Ovary (tissue), 9 donors: ENCODE data around the gene TYSND1. TPM values are rescaled to one million over a fixed set of nuclear protein-coding genes. Genes with fewer than 3 reads are reported as not detected.

Experiments used
- DNase-seq, 5 donors: peaks; one replicate each; pipeline ENCODE4 v3.0.0-alpha.2; 2019 to 2020
- H3K27ac ChIP-seq, 2 donors: fragments of 200-600 bp; one replicate each; pipeline versions ENCODE4 v1.5.1 to v1.8.0; 2019 to 2022
- H3K27me3 ChIP-seq: fragments of 200-600 bp; one replicate; pipeline ENCODE4 v1.8.0; 2022
- H3K36me3 ChIP-seq: fragments of 200-600 bp; sonication (generic); one replicate; pipeline ENCODE4 v1.5.1; 2019
- H3K4me1 ChIP-seq: one replicate; pipeline ENCODE4 v1.8.1; 2013; ENCODE audit warnings: mild to moderate bottlenecking, moderate library complexity; ENCODE audit not compliant: insufficient read depth
- H3K4me3 ChIP-seq: fragments of 200-600 bp; sonication (generic); one replicate; pipeline ENCODE4 v1.5.1; 2017
- H3K9me3 ChIP-seq, 2 donors: fragments of 200-600 bp in 1 of 2; sonication (generic) in 1 of 2; one replicate each; pipeline versions ENCODE4 v1.5.1 to v1.8.1; 2013 to 2019; ENCODE audit warnings: mild to moderate bottlenecking in 1 of 2, moderate library complexity in 1 of 2
- EP300 ChIP-seq: sonication (generic); formaldehyde crosslinking; IDR thresholded peaks from one replicate; pipeline ENCODE4 v1.6.1; 2017; ENCODE audit warnings: antibody characterized with exemption
- POLR2A ChIP-seq: fragments of 450-650 bp; IDR thresholded peaks from one replicate; pipeline ENCODE4 v1.6.1; 2017; ENCODE audit warnings: antibody characterized with exemption, mild to moderate bottlenecking, moderate library complexity
- WGBS, 3 donors: extraction: QIAGEN DNeasy Blood & Tissue Kit in 1 of 3; methylation state at CpG; one replicate each; pipeline versions ENCODE4 v1.1.5 to v1.1.7; 2013 to 2017; 5-methylcytosine and 5-hydroxymethylcytosine counted together
- intact Hi-C, 4 donors: fragments of 100-400 bp; cut with DNase I; formaldehyde crosslinking; loops; one replicate each; pipeline versions ENCODE4 v1.11.0 to v1.15.1; 2022 to 2023
- polyA plus RNA-seq, 2 donors: library from polyadenylated mRNA; stranded (reverse); fragments of 200-250 nt in 1 of 2; fragments of 350-450 nt in 1 of 2; fragmentation: Illumina TruSeq in 1 of 2; extraction: RNeasy Lipid Tissue Mini Kit (QIAGEN cat#74804) in 1 of 2; gene quantifications; one replicate each; pipeline ENCODE4 v1.2.3, GENCODE V29; 2013 to 2014
- total RNA-seq, 7 donors: library from RNA; depleted of rRNA in 2 of 7; stranded (reverse); fragments of >200 nt in 2 of 7; fragmentation: NEBNext Ultra II Directional in 3 of 7; extraction: Animal tissue kit (Norgen Biotek cat#: 25700) in 3 of 7; gene quantifications; one replicate each; pipeline versions ENCODE4 v1.1.0 to v1.2.4, GENCODE V29; 2016 to 2023
- TF ChIP-seq, protein P1 (sequence below), 3 donors: fragments of 450-650 bp in 2 of 3; fragments of 200-600 bp in 1 of 3; IDR thresholded peaks; one replicate each; pipeline versions ENCODE4 v1.5.1 to v1.8.0; 2016 to 2022; ENCODE audit warnings: antibody characterized with exemption in 3 of 3, mild to moderate bottlenecking in 1 of 3
- donor health status: DM: no; HTN: no; CAD: no; lungs with moderate emphysema.
- donor health status: DM: no; HTN: no; CAD: no.
- donor health status: Bipolar disorder and iron deficiency.
- donor health status: DM: yes; HTN: yes; CAD: no.
- donor health status: DM: no; HTN: no; CAD: no.
- donor health status: DM: yes; HTN: yes; CAD: no.

Gene TYSND1
- total and polyA plus RNA-seq, 9 donors, result 3.5 to 12.4 (median 11.9) TPM

- TF ChIP-seq, protein P1, sequence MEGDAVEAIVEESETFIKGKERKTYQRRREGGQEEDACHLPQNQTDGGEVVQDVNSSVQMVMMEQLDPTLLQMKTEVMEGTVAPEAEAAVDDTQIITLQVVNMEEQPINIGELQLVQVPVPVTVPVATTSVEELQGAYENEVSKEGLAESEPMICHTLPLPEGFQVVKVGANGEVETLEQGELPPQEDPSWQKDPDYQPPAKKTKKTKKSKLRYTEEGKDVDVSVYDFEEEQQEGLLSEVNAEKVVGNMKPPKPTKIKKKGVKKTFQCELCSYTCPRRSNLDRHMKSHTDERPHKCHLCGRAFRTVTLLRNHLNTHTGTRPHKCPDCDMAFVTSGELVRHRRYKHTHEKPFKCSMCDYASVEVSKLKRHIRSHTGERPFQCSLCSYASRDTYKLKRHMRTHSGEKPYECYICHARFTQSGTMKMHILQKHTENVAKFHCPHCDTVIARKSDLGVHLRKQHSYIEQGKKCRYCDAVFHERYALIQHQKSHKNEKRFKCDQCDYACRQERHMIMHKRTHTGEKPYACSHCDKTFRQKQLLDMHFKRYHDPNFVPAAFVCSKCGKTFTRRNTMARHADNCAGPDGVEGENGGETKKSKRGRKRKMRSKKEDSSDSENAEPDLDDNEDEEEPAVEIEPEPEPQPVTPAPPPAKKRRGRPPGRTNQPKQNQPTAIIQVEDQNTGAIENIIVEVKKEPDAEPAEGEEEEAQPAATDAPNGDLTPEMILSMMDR (IDR thresholded peaks at IDR 0.05), result no peak
- no peak for TF ChIP-seq POLR2A
- no peak for TF ChIP-seq EP300
- DNase-seq, result no peak
- no peak overlapping the region for H3K4me3 ChIP-seq
- WGBS, 3 donors, result 92 to 96% (median 93%) methylated on average over 9 of the region's 9 CpGs
- intact Hi-C loops, result no loop called here
- no peak overlapping the region for H3K27ac ChIP-seq
- no peaks in the 10 kb centered on the region for H3K36me3 ChIP-seq
- H3K9me3 ChIP-seq, result no peaks in the 10 kb centered on the region
- H3K4me1 ChIP-seq, result no peaks in the 10 kb centered on the region
- no peaks in the 10 kb centered on the region for H3K27me3 ChIP-seq
These were observed 53.1 kb downstream of the TYSND1 start for GRCh38 chr10:70093335-70093944.

DNA sequence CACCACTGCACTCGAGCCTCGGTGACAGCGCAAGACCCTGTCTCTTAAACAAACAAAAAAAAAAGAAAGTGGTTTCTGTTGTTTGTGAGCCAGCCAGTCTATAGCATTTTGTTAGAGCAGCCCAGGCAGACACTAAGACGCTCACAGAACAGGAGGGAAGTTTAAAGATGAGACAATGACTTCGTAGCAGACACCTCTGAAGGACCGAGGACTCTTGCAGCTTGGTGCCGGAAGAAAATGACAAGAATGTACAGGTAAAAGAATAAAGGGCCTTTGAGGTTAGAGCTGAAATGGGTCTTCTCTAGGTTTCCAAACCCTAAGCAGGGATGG lies 54.1 kb downstream of the TYSND1 start:
- WGBS, 3 donors, result 94 to 96% (median 95%) methylated on average over 7 of the region's 7 CpGs
- Histone ChIP-seq H3K27me3 (no peaks in the 10 kb centered on the region), H3K4me1 (no peaks in the 10 kb centered on the region), H3K27ac (no peak overlapping the region), H3K9me3 (no peaks in the 10 kb centered on the region), H3K36me3 (no peaks in the 10 kb centered on the region), H3K4me3 (no peak overlapping the region)
- intact Hi-C loops, result no loop called here
- no peak for DNase-seq
- TF ChIP-seq, protein P1 (IDR thresholded peaks at IDR 0.05), result no peak
- no peak for TF ChIP-seq POLR2A
- no peak for TF ChIP-seq EP300

- WGBS, 3 donors, result 75 to 90% (median 81%) methylated on average over 5 of the region's 5 CpGs
- no peaks in the 10 kb centered on the region for H3K4me1 ChIP-seq
- no peak for TF ChIP-seq POLR2A
- no peak for TF ChIP-seq EP300
- TF ChIP-seq, protein P1 (IDR thresholded peaks at IDR 0.05), result no peak
- no peaks in the 10 kb centered on the region for H3K36me3 ChIP-seq
- DNase-seq, result no peak
- H3K27ac ChIP-seq, result no peak overlapping the region
- no peaks in the 10 kb centered on the region for H3K9me3 ChIP-seq
- intact Hi-C loops, result no loop called here
- no peak overlapping the region for H3K4me3 ChIP-seq
- H3K27me3 ChIP-seq, result no peaks in the 10 kb centered on the region
These were observed 55.5 kb downstream of the TYSND1 start for GRCh38 chr10:70090951-70091350.

DNA sequence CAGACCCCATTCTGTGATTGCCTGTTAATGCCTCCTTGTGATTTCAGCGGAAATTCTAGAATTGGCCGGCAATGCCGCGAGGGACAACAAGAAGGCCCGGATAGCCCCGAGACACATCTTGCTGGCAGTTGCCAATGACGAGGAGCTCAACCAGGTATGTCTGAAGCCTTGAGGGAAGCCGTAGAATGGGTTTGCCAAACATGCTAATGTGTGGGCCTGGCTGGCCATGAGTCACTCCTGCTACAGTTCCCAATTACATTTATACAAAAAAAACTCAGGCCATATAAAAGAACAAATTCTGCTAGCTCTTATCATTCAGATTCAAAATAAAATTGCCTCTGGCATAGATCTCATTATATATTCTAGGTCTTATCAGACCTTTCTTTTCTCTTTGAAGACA lies 56.5 kb downstream of the TYSND1 start:
- Histone ChIP-seq H3K27me3 (no peaks in the 10 kb centered on the region), H3K36me3 (no peaks in the 10 kb centered on the region), H3K27ac (no peak overlapping the region), H3K4me3 (no peak overlapping the region), H3K4me1 (no peaks in the 10 kb centered on the region), H3K9me3 (no peaks in the 10 kb centered on the region)
- intact Hi-C loops, result no loop called here
- TF ChIP-seq POLR2A (no peak), EP300 (no peak)
- TF ChIP-seq, protein P1 (IDR thresholded peaks at IDR 0.05), result no peak
- no peak for DNase-seq
- 92 to 96% (median 95%) methylated on average over 8 of the region's 8 CpGs for WGBS, 3 donors
